Spleen (tissue), 7 donors: Measurements from ENCODE around the gene CDK10.

Source experiments
- POLR2A ChIP-seq, 3 donors: fragments of 450-650 bp; IDR thresholded peaks; one replicate each; pipeline ENCODE4 v1.5.1; 2017; ENCODE audit warnings: antibody characterized with exemption in 3 of 3, mild to moderate bottlenecking in 1 of 3
- TF ChIP-seq, protein P1 (sequence below), 11 experiments: fragments of 200-600 bp in 7 of 11; fragments of 450-650 bp in 4 of 11; sonication (generic) in 4 of 11; IDR thresholded peaks in 8 of 11; conservative IDR thresholded peaks in 3 of 11; 1 replicate in 7 of 11; 2 replicates in 4 of 11; pipeline versions ENCODE4 v1.4.0 to v1.8.0; 2016 to 2021; ENCODE audit warnings: antibody characterized with exemption in 11 of 11, inconsistent platforms in 4 of 11, mild to moderate bottlenecking in 1 of 11
- donor health status: DM: no; HTN: no; CAD: no; lungs with moderate emphysema.
- donor health status: DM: no; HTN: no; CAD: no.
- donor health status: DM: no; HTN: no; CAD: no.

DNA sequence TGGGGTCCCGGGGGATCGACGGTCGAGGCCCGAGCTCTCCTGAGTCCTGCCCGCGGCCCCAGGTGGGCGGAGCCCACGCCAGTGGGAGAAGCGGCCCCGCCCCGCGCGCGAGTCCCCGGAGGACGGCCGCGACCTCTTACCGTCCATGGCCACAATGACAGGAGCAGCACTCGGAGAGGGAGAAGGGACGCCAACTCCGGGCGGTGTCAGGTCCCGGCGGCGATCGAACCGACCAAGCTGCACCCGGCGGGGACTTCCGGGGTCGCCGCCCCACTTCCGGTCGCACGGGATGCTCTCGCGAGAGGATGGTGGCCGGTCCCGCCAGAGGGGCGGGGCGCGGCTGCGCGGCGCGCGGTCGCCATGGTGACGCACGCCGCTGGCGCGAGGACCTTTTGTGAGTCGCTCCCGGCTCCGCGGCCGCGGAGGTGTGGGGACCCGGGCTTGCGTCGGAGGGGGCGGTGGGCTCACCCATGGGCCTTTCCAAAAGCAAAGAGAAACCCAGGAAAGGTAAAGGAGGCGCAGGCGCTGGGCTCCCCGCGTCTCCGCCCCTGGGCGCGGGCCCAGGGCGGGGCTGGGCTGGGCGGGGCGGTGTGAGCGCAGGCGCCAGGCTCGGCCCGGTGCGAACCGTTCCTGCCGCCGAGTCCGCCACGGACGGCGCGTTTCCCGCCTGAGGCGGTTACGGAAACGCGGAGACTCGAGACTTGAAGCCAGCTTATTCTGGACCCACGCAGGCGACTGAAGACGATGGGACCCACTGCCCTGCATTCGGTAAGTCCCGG lies 28.9 kb upstream of the CDK10 start, which contains the start of the genes CHMP1A and SPATA33:
- TF ChIP-seq, protein P1, sequence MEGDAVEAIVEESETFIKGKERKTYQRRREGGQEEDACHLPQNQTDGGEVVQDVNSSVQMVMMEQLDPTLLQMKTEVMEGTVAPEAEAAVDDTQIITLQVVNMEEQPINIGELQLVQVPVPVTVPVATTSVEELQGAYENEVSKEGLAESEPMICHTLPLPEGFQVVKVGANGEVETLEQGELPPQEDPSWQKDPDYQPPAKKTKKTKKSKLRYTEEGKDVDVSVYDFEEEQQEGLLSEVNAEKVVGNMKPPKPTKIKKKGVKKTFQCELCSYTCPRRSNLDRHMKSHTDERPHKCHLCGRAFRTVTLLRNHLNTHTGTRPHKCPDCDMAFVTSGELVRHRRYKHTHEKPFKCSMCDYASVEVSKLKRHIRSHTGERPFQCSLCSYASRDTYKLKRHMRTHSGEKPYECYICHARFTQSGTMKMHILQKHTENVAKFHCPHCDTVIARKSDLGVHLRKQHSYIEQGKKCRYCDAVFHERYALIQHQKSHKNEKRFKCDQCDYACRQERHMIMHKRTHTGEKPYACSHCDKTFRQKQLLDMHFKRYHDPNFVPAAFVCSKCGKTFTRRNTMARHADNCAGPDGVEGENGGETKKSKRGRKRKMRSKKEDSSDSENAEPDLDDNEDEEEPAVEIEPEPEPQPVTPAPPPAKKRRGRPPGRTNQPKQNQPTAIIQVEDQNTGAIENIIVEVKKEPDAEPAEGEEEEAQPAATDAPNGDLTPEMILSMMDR (IDR thresholded peaks at IDR 0.05 in 8 of 11, conservative IDR thresholded peaks at IDR 0.05 in 3 of 11): peak in 4 of 11 experiments; percentile 31 to 44 (median 36)
- TF ChIP-seq POLR2A (IDR thresholded peaks at IDR 0.05): peak in 2 of 3 donors; percentile 53 to 63
